ENCODE data around the gene LMCD1.

LMCD1 gene

GRCh38 chr3:8584661-8585060 is 83.0 kb downstream of the LMCD1 start:
- DNase-seq (ENCODE audit: low spot score) = no peak

DNA sequence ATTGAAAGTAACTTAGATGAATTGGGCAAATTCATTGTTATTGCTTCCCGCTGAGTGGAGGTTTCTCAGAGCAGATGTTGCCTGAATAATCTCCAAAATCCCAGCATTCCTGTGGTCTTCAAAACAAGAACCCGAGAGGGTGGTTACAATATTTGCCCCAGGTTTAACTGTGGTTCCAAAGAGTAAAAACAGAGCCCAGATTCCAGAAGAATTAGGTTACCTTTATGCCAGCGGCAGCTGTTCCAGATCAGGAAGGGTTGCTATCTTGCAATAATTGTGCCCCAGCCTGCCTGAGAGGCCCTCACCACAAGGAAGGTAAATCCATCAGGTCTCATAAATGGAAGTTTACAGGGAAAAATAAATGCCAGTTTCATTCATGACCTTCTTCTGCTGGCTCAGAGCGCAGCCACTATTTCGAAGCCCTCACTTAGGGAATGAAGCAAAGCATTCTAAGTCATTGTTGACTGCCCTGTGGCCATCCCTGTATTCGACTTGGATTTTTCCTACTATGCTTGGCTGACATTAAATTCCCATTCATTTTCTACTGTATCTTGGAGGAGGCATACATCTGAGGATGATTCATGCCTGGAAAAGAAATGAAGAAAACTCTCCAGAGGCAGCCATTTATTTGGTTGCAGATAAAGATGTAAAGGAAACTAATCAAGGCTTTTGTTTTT is 88.4 kb downstream of the LMCD1 start:
- no peak for DNase-seq (ENCODE audit: low spot score)

DNA sequence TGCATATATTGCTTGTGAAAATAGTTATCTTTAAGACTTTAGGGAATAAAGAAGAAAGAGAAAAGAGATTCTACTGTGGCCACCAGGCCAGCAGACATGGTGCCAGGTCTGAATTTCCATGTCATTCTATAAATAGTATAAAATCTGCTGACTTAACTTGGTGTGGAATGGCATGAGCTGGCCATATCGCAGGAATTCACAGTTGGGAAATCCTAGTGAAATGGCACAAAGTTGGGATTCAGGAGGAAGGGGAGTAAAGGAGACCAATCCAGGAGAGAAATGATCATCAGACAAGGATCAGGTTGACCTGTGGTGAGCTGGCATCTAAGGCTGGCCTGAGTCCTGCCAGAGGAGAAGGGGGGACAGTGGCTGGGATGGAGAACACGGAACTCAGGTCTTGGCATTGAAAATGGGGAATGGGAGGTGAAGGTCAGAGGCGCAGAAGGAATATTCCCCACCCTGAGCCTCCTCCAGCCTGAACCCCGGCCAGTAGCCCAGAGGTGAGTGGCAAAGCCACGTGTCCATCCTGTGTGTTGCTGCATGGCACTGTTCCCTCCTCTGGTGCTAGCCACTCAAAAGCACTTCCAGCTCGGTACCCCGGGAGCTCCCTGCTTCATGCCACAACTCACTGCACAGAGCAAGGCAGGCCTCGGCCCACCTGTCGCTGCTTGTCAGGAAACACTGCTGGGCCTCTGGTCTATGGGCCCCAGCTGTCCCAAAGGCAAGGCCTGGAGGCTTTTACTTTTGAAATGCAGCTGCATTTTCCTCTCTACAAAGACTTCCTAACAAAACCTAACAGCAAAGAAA is 91.6 kb downstream of the LMCD1 start:
- DNase-seq (ENCODE audit: low spot score) = no peak

DNA sequence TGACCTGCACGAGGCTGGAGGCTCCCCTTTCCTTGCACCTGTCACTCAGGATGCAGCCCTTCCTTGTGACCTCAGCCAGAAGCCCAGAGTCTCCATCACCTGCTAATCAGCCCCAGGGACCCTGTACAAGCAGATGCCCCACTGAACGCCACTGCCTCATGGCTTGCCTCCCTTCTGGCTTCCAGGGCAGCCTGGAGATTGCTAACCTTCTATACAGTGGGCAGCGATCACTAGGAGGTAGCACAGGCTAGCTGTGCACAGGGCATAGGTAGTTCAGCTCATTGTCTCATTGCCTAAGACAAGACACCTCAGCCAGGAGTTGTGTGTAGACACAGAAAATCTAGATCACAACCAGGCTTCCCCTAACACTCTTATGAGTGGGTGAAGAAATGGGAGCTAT is 93.6 kb downstream of the LMCD1 start:
- no peak for DNase-seq (ENCODE audit: low spot score)

- no peak for DNase-seq (ENCODE audit: low spot score)
Measured at GRCh38 chr3:8595695-8596115, 94.1 kb downstream of the LMCD1 start.

DNA sequence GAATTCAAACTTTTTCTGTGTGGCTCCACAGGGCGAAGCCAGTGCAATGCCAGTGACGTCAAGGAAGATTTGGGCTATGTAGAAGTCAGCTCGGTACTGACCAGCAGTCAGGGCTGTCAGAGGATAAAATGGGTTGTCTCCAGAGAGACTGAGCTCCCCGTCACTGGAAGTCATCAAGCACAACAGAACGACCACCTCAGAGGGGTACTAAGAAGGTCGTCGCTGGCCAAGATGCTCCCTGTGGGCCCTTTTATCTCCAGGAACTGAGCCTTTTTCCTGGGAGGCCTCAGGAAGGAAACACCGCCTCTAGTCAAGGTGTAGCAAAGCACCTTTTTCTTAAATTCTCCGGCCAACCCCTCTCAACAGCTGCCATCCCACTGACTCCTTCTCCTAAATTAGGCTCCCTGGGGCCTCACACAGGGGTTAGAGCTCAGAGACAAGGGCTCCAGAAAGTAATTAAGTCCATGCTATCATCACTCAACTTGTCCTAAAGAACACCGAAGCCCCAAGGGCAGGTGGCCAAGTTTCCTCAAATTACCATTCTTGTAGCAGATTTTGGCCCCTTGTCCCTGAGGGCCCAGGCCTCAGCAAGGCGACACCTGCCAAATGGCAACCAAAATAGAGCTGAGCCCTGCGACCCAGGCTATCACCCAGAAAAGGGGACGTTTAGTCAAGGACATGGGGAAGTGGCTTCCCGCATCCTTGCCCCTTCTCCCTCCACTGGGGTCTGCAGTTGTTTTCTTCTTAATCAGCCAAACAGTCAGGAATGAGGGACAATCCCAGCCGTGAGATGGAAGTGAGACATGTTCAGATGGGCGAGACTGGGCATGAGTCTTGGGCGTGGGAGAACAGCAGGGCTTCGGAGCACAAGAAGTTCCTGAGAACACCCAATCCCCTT is 94.9 kb downstream of the LMCD1 start:
- no peak for DNase-seq (ENCODE audit: low spot score)

- DNase-seq (ENCODE audit: low spot score) = no peak
Measured at GRCh38 chr3:8597219-8597853, 95.7 kb downstream of the LMCD1 start.

- no peak for DNase-seq (ENCODE audit: low spot score)
Measured at GRCh38 chr3:8599146-8599545, 97.5 kb downstream of the LMCD1 start.

DNA sequence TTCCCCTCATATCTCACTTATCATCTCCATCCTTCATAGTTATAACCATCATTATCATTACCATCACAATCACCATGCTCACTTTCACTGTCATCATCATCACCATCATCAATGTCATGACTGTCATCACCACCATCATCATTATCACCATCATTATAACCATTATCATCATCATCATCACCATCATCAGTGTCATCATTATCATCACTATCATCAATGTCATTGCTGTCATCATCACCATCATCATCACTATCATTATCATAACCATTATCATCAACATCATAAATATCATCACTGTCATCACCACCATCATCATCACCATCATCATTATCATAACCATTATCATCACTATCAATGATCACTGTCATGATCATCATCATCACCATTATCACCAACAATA is 98.8 kb downstream of the LMCD1 start:
- DNase-seq (ENCODE audit: low spot score) = no peak

- no peak for DNase-seq (ENCODE audit: low spot score)
Measured at GRCh38 chr3:8603115-8603710, 101.6 kb downstream of the LMCD1 start.

DNA sequence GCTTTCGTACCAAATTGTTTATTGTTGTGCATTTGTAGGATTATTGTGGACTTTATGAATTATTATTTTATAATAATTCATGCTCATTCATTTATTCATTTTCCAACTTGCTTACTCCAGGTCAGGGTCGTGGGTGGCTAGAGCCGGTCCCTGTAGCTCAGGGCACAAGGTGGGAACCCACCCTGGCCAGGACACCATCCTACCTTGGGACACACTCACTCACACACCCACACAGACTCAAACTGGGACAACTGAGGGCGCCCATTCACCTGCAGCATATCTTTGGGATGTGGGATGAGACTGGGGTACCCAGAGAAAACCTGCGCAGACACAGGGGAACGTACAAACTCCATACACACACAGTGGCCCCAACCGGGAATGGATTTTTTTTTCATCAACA is 102.4 kb downstream of the LMCD1 start:
- DNase-seq (ENCODE audit: low spot score) = no peak

GRCh38 chr3:8604988-8605387 is 103.4 kb downstream of the LMCD1 start:
- DNase-seq (ENCODE audit: low spot score) = no peak

DNA sequence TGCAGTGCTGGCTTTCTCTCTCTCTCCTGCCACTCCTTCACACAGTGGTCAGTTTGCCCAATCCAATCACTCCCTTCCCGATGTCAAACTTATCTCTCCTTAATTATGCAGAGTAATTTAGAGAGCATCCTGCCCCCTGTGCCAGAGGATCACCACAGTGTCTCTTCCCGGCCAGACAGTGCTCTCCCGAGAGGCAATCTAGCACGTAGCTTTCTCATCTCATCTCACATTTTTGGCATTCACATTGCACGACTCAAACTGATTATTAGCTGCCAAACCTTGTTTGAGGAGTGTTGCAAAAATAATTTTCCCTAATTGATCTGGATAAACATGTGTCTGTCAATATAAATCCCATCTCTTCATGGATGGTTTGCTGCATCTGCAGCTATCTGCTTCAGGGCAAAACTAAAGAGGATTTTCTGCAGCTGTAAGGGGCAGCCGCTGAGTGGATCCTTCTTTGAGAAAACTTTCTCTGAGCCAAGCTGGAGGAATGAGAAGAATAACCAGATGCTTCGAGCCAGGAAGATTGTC is 105.1 kb downstream of the LMCD1 start:
- no peak for DNase-seq (ENCODE audit: low spot score)

DNA sequence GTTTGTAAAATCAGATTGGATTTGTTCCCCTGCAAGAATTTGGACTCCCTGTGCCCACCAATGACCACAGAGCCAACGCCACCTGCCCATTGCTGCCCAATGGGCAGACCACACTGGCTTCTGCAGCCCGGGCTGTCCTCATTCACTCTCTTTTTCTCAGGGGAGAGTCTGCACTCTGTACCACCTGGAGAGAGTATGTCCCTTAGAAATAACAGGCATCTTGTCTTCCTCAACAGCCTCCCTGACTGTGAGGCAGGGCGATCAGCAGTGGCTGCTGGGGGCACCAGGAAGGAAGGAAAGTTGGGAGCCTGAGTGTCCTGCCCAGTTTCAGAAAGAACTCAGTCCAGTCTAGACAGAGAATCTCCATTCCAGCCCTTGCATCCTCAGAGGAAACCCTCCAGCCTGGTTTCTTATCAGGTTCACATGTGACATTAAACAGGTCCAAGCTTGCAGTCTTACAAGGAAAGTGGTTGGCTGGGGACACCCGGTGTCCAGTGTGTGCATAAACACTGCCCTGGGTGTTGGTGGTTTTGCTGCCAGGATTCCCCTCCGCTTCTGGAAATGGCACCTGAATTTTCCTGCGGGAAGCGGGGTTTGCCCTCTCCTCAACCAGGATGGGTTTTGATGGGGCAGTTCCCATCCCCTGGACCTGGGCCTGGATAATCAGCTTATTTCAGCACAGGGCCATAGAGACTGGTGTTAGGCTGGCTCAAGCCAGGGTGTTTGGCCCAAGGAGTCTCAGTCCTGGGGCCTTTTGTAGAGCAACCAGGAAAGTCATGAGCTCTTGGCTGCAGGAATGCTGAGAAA is 105.8 kb downstream of the LMCD1 start:
- peak; percentile 9 for DNase-seq (ENCODE audit: low spot score)

- no peak for DNase-seq (ENCODE audit: low spot score)
Measured at GRCh38 chr3:8608041-8608790, 106.6 kb downstream of the LMCD1 start.

DNA sequence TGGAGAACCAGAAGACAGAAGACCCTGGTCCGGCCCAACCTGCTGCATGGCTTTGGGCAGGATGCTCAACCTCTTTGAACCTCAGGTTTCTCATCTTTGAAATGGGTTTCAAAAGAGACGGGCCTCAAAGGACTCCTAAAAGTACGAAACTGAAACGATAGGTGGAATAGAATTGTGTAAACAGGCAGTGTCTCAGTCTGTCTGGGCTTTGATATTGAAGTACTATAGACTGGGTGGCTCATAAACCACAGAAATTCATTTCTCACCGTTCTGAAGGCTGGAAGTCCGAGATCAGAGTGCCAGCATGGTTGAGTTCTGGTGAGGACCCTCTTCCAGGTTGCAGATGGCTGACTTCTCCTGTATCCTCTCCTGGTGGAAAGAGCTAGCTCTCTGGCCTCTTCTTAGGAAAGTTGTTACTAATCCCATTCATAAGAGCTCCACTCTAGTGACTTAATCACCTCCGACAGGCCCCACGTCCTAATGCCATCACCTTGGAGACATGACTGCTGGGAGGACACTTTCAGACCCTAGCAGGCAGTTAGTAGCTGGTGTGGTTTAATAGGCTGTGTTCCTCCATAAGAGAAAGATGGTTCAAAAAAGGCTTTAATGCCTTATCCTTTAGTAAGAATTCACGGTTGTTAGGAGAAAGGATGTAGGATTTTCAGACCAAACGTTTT is 107.3 kb downstream of the LMCD1 start:
- DNase-seq (ENCODE audit: low spot score) = no peak

DNA sequence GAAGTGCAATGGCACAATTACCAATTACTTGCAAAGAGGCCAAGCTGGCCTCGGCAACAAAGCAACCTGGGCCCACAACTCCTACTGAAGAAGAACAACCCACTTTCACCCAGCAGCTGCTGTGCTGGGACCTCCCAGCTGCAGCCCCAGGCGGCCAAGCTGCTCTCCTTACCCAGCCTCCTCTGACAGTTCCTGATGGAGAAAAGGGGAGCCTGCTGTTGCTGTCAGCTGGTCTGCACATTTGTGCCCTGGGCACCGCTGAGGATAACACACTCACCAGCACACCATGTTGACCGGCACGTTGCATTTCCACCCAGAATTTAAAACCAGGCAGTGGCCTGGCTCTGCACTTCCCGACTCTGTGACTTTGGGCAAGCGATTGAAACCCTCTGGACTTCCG is 109.3 kb downstream of the LMCD1 start:
- DNase-seq (ENCODE audit: low spot score) = no peak

DNA sequence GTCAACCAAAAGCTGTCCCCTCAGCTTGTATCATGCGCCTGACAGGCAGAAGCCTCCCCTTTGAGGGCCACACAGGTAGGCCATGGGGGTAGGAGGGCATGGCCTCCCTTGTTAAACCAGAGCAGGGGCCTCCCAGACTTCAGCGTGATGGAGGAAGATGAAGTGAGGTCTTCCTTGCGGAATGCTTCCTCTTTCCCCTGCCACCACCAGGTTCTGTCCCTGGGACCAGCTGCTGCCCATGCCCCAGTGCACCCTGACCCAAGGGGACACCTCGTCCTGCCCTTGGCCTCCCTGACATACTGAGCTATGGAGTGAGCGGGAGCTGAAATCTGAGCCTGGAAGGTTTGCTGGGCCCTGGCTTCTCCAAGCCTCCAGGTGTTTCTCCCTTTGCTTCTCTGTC is 116.3 kb downstream of the LMCD1 start:
- DNase-seq (ENCODE audit: low spot score) = no peak

DNA sequence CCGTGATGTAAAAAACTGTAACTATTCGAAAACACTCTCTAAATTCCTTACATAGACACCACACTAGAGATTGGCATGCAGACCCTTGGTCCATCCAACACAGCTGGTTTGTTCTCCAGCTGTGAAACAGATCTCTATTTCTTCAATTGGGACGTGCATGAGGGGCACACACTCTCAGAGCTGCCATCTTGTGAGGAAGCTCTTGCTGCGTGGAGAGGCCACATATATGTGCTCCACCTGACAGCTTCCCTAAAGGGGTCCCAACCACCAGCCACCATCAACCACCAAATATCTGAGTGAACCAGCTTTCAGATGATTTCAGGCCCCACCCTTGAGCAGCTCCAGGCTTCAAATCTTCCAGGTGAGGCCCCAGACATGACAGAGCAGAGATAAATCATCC is 117.3 kb downstream of the LMCD1 start:
- no peak for DNase-seq (ENCODE audit: low spot score)

Data from RKO (cell line).